Keratinocyte (primary cell): Measurements from ENCODE around the gene GET3. TPM values are rescaled to one million over a fixed set of nuclear protein-coding genes. Genes with fewer than 3 reads are reported as not detected.
"Not testable (repeated sequence)": the region's sequence is repeated elsewhere in the genome, so short reads cannot be mapped to it uniquely, and the experiment has no call there.

Experiments used
- DNase-seq: peaks from one replicate; pipeline ENCODE4 v3.0.0-alpha.2; 2011; ENCODE audit warnings: low read depth, missing footprints, low spot score
- FAIRE-seq: peaks from 2 replicates; lab custom pipeline; 2011; peaks lifted over from hg19 to GRCh38; lab: Jason Lieb, UNC
- H2AFZ ChIP-seq: 2 replicates; pipeline ENCODE4 v1.6.0; 2012; ENCODE audit warnings: low read length, control low read depth, inconsistent platforms; ENCODE audit not compliant: control insufficient read depth
- H3K27ac ChIP-seq: 2 replicates; pipeline ENCODE4 v1.5.1; 2011; ENCODE audit warnings: low read length; ENCODE audit not compliant: control insufficient read depth, insufficient read depth
- H3K27me3 ChIP-seq: 3 replicates; pipeline ENCODE4 v1.6.0; 2011; ENCODE audit warnings: low read length; ENCODE audit not compliant: control insufficient read depth, insufficient read depth; ENCODE audit errors: extremely low read depth
- H3K36me3 ChIP-seq, 2 experiments: 2 replicates in 1 of 2; 3 replicates in 1 of 2; pipeline ENCODE4 v1.5.1; 2011; ENCODE audit warnings: low read length in 2 of 2, mild to moderate bottlenecking in 1 of 2; ENCODE audit not compliant: control insufficient read depth in 2 of 2, insufficient read depth in 2 of 2; ENCODE audit errors: extremely low read depth in 1 of 2
- H3K4me1 ChIP-seq: 3 replicates; pipeline ENCODE4 v1.5.1; 2011; ENCODE audit warnings: low read length; ENCODE audit not compliant: control insufficient read depth, insufficient read depth; ENCODE audit errors: extremely low read depth
- H3K4me2 ChIP-seq: 3 replicates; pipeline ENCODE4 v1.6.0; 2011; ENCODE audit warnings: low read depth, low read length; ENCODE audit not compliant: control insufficient read depth, insufficient read depth; ENCODE audit errors: extremely low read depth
- H3K4me3 ChIP-seq, 3 experiments: fragments of 200-600 bp in 1 of 3; sonication (generic) in 1 of 3; 2 replicates in 2 of 3; 3 replicates in 1 of 3; pipeline ENCODE4 v1.5.1; 2011 to 2016; ENCODE audit warnings: low read length in 3 of 3, mild to moderate bottlenecking in 3 of 3, control low read depth in 2 of 3, inconsistent platforms in 1 of 3, low read depth in 1 of 3, mixed read lengths in 1 of 3, mixed run types in 1 of 3, moderate library complexity in 1 of 3; ENCODE audit not compliant: control insufficient read depth in 2 of 3, insufficient read depth in 2 of 3; ENCODE audit errors: extremely low read depth in 1 of 3
- H3K79me2 ChIP-seq: 2 replicates; pipeline ENCODE4 v1.6.0; 2012; ENCODE audit warnings: low read length; ENCODE audit not compliant: control insufficient read depth, insufficient read depth
- H3K9ac ChIP-seq: 3 replicates; pipeline ENCODE4 v1.6.0; 2011; ENCODE audit warnings: low read length; ENCODE audit not compliant: control insufficient read depth, insufficient read depth; ENCODE audit errors: extremely low read depth
- H3K9me1 ChIP-seq: 3 replicates; pipeline ENCODE4 v1.6.0; 2011; ENCODE audit warnings: low read length; ENCODE audit not compliant: control insufficient read depth, insufficient read depth; ENCODE audit errors: extremely low read depth
- H3K9me3 ChIP-seq: 2 replicates; pipeline ENCODE4 v1.5.1; 2012; ENCODE audit warnings: low read depth, low read length; ENCODE audit not compliant: control insufficient read depth
- H4K20me1 ChIP-seq: 3 replicates; pipeline ENCODE4 v1.6.0; 2011; ENCODE audit warnings: low read length; ENCODE audit not compliant: control insufficient read depth, insufficient read depth; ENCODE audit errors: extremely low read depth
- CTCF ChIP-seq, 3 experiments: IDR thresholded peaks in 1 of 3; conservative IDR thresholded peaks in 1 of 3; optimal IDR thresholded peaks in 1 of 3; 2 replicates in 2 of 3; 3 replicates in 1 of 3; pipeline versions ENCODE3 to v1.5.1; 2011; ENCODE audit warnings: low read length in 3 of 3, mild to moderate bottlenecking in 3 of 3, moderate library complexity in 2 of 3, control low read depth in 1 of 3, inconsistent platforms in 1 of 3; ENCODE audit not compliant: insufficient read depth in 2 of 3; ENCODE audit errors: extremely low read depth in 1 of 3
- EZH2 ChIP-seq: IDR thresholded peaks from one replicate; pipeline ENCODE4 v1.6.1; 2012; ENCODE audit warnings: inconsistent platforms, mild to moderate bottlenecking, low read length, moderate library complexity
- dilution Hi-C: fragments of 300-500 bp; cut with MboI; formaldehyde crosslinking; loops from one replicate; pipeline ENCODE4 v1.7.0; 2020; ENCODE audit warnings: low sequenced_read_pairs; ENCODE audit not compliant: extremely low pct_ligation_motif_present
- polyA plus RNA-seq, 5 experiments: library from polyadenylated mRNA; depleted of rRNA in 3 of 5; stranded (reverse) in 3 of 5; stranded (forward) in 1 of 5; unstranded in 1 of 5; fragments of >200 nt; gene quantifications; 1 replicate in 1 of 5; 2 replicates in 3 of 5; 3 replicates in 1 of 5; pipeline versions ENCODE4 v1.2.1 to v1.2.3, GENCODE V29; 2011 to 2012; ENCODE audit warnings: missing spikeins in 2 of 5, low read depth in 1 of 5, low replicate concordance in 1 of 5

GET3 gene
- polyA plus RNA-seq, 1 donor (not counting 4 experiments of a cell fraction or from before 2014, with no cell fraction given), result 104 TPM

- no peaks in the 10 kb centered on the region for H3K27me3 ChIP-seq
- H3K9me3 ChIP-seq, result no peaks in the 10 kb centered on the region
- TF ChIP-seq CTCF (optimal IDR thresholded peaks at IDR 0.05 in 1 of 3, IDR thresholded peaks at IDR 0.05 in 1 of 3, conservative IDR thresholded peaks at IDR 0.05 in 1 of 3; ENCODE audit: extremely low read depth in 1 of 3, insufficient read depth in 2 of 3, low read length in 3 of 3) (no peak), EZH2 (no peak)
- no peak overlapping the region for H3K27ac ChIP-seq
- peaks cover 15% of the 10 kb centered on the region for H3K79me2 ChIP-seq
- no peaks in the 10 kb centered on the region for H3K9me1 ChIP-seq
- dilution Hi-C loops, result no loop called here
- no peak overlapping the region for H3K9ac ChIP-seq
- no peak overlapping the region for H2AFZ ChIP-seq
- FAIRE-seq (no peak), DNase-seq (no peak)
- no peaks in the 10 kb centered on the region for H3K4me1 ChIP-seq
- H4K20me1 ChIP-seq, result no peaks in the 10 kb centered on the region
- H3K4me2 ChIP-seq, result no peak overlapping the region
- no peak overlapping the region for H3K4me3 ChIP-seq
- peaks cover 43 to 58% of the 10 kb centered on the region in 2 experiments for H3K36me3 ChIP-seq
Measured at GRCh38 chr19:12708641-12709040, 28.7 kb upstream of the GET3 start.

GRCh38 chr19:12711187-12711586 lies 26.1 kb upstream of the GET3 start:
- no peak overlapping the region for H3K9ac ChIP-seq
- H2AFZ ChIP-seq, result no peak overlapping the region
- H3K36me3 ChIP-seq, result peaks cover 49 to 60% of the 10 kb centered on the region in 2 experiments
- H3K4me2 ChIP-seq, result no peak overlapping the region
- no peak overlapping the region for H3K27ac ChIP-seq
- no peaks in the 10 kb centered on the region for H3K27me3 ChIP-seq
- H4K20me1 ChIP-seq, result peaks cover 4% of the 10 kb centered on the region
- peaks cover 27% of the 10 kb centered on the region for H3K79me2 ChIP-seq
- DNase-seq (no peak), FAIRE-seq (no peak)
- dilution Hi-C loops, result no loop called here
- no peaks in the 10 kb centered on the region for H3K4me1 ChIP-seq
- H3K9me3 ChIP-seq, result no peaks in the 10 kb centered on the region
- no peak overlapping the region for H3K4me3 ChIP-seq
- no peaks in the 10 kb centered on the region for H3K9me1 ChIP-seq
- no peak for TF ChIP-seq EZH2
- TF ChIP-seq CTCF (optimal IDR thresholded peaks at IDR 0.05 in 1 of 3, IDR thresholded peaks at IDR 0.05 in 1 of 3, conservative IDR thresholded peaks at IDR 0.05 in 1 of 3; ENCODE audit: extremely low read depth in 1 of 3, insufficient read depth in 2 of 3, low read length in 3 of 3), result no peak

GRCh38 chr19:12712077-12712476 lies 25.2 kb upstream of the GET3 start:
- Histone ChIP-seq H3K79me2 (peaks cover 33% of the 10 kb centered on the region), H4K20me1 (peaks cover 10% of the 10 kb centered on the region), H3K36me3 (peaks cover 48 to 61% of the 10 kb centered on the region in 2 experiments)
- H3K27ac ChIP-seq, DNase-seq, H3K4me2 ChIP-seq, H3K27me3 ChIP-seq, H3K9me1 ChIP-seq, dilution Hi-C loops, H2AFZ ChIP-seq, H3K4me3 ChIP-seq, H3K4me1 ChIP-seq, H3K9ac ChIP-seq, FAIRE-seq, H3K9me3 ChIP-seq: not testable (repeated sequence)

GRCh38 chr19:12713304-12713703 lies 24.0 kb upstream of the GET3 start:
- H3K4me1 ChIP-seq, H3K27ac ChIP-seq, FAIRE-seq, DNase-seq, H3K27me3 ChIP-seq, dilution Hi-C loops, H2AFZ ChIP-seq, H3K4me2 ChIP-seq, H3K4me3 ChIP-seq, H3K9ac ChIP-seq, H3K9me1 ChIP-seq, H3K9me3 ChIP-seq: not testable (repeated sequence)
- Histone ChIP-seq H4K20me1 (peaks cover 11% of the 10 kb centered on the region), H3K36me3 (peaks cover 52 to 63% of the 10 kb centered on the region in 2 experiments), H3K79me2 (peaks cover 43% of the 10 kb centered on the region)
